Epidermal melanocyte (primary cell): Measurements from ENCODE around the gene PAPOLB.

ENCODE experiments used
- DNase-seq: peaks from one replicate; pipeline ENCODE4 v3.0.0; 2011; ENCODE audit warnings: low spot score; ENCODE audit not compliant: insufficient read length

PAPOLB gene

DNA sequence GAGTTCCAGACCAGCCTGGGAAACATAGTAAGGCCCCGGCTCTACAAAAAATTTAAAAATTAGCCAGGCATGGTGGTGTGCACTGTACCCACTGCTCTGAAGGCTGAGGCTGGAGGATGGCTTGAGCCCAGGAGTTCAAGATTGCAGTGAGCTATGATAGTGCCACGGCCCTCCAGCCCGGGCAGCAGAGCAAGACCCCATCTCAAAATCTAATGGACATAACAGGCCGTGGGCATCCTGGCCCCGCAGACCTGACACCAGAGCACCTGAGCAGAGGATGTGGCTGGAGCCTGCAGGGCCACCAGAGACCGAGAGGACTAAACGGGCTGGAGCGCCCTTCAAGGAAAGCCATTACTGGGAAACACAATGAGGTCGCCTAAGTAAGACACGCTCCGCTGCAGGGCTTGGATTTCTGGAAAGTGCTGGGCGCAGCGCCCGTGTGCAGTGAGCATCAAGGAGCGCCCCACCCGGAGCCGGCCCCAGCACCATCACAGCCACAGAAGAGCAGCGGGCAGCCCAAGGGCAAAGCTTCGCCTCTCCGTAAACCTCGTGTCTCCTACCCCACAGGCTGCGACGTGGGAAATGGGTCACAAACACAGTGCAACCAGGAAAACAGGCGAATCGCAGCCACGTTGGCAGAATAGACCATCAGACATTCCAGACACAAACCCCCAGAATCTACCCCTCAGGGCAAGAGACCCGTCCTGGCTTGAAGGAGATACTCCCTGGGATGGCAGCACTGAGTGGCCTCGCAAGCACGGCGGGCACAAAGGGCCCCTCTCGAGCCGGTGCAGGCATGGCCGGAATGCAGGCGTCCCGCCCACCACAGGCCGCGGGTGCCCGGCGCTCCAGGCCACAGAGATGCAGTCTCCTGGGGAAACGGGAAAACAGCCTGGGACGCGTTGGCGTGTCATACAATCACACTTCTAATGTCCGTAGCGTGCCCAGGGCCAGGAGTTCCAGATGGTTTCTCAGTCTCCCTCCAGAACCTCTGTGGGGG lies 16.8 kb upstream of the PAPOLB start:
- DNase-seq: no peak

DNA sequence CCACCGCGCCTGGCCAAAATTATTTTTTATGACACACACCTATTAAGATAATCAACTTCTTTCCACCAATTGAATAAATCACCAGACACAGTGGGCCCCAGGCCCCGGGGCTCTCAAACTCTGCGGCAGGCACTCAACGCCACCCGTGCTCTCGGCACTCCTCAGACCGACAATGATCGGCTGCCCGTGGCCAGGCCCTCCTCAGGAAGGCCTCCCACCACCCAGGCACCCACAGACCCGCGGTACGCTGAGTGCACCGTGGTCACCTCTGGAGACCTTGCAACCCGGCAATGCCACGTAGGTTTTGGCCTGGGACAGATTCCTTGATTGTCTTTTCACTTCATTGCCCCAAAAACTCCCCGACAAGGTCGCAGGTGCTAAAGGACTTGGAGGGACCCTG lies 14.8 kb upstream of the PAPOLB start:
- DNase-seq: no peak

DNA sequence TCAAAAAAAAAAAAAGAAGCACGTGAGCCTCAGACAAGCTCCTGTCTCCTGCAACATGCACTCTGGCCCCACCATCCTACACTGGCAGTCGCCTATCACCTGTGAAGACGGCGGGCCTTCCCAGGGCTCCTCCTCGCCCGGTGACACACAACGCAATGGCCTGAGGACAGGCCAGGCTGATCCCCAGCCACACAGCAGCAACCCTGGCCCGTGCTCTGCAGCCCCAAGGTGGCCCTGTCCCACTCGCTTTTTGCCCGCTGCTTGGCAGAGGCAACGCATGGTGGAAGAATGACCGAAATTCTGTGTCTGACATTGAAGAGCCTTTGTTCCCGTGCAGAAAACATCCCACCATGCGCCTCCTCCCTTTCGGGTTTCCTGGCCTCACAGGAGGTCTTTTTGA lies 13.6 kb upstream of the PAPOLB start:
- no peak for DNase-seq

DNA sequence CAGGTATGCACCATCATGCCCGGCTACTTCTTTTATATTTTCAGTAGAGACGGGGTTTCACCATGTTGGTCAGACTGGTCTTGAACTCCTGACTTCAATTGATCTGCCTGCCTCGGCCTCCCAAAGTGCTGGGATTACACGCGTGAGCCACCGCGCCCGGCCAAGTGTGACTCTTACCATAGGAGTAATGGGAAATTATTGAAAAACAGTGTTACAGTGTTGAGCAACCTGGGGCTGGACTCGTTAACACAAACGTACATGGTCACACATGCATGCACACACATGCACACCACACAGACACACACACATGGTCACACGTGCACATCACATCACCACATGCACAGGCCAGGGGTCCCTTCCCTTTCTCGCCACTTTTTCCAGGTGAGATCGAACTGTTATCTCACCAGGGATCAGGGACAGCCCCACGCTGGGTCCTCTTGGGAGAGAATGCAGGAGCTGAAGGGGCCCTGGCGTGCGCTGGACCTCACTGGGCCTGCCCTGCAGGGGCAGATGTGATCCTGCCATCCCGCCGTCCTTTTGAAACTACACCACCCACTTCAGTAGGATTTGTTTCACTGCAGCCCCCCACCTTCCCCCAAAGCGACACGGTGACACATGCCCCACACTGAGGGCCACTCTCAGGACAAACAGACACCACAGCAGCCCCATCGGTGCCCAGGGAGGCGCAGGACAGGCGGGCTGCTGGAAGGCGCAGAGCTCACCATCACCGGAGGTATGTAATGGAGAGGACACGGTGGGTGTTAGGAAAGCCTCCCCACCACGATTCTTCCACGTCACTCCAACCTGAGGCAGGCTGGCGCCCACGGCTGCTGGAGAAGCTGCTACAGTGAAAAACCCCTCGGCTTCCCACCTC lies 11.5 kb upstream of the PAPOLB start:
- DNase-seq: no peak

DNA sequence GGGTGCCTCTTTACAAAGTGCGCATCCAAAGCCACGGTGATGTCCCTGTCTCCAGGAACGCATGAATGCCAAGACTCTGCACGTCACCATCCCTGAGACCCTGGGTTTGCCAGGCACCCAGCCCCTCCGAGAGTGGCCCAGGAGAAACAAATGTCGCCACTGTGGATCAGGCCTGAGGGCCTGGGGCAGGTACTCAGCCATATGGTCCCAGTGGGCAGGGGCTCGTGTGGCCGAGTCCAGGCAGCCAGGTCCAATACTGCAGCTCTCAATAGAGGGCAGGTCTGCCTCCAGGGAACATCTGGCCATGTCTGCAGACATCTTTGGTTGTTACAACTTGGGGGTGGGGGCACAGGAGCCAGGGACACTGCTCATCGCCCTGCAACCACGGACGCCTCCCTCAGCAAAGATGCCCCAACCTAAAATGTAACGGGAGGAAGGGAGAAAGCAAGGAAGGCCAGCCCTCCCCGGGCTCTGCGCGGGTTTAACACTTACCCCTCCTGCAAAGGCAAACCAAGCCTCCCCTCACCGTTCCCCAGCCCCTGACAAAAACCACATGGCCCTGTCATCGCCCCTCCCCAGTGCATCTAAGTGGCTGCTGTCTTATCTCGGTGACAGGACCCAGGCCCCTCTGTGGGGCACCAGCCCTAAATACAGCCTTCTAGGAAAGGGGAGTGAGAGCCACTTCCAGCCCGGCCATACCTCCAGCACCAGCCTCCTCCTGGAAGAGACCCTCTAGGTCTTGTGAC lies 10.3 kb upstream of the PAPOLB start:
- no peak for DNase-seq

DNA sequence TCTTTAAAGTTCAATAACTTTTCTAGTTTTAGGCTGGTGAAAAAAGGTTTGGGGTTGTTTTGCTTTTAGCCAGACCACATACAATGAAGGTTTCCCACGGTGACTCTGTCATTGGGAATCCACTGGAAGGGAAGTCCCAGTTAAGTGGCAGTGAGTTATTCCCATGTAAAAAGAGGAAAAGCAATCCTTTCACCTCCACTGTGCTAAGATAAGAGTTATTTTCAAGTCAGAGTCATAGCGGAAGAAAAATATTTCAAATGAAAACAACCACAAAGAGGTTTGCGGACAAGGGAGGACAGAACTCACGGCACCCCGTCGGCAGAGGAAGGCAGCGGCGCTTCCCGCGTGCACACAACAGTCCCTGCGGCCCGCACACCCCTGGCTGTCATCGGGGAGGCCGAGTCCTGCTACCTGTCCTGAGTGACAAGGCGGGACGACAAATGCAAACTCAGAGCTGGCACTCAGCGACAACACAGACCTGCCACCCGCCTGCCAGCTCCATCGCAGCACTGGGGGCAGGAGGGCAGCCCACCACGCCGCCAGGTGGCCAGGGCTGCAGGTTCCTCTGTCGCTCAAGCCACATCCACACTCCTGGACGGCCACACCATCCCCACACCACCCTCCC lies 9.3 kb upstream of the PAPOLB start:
- DNase-seq: no peak

DNA sequence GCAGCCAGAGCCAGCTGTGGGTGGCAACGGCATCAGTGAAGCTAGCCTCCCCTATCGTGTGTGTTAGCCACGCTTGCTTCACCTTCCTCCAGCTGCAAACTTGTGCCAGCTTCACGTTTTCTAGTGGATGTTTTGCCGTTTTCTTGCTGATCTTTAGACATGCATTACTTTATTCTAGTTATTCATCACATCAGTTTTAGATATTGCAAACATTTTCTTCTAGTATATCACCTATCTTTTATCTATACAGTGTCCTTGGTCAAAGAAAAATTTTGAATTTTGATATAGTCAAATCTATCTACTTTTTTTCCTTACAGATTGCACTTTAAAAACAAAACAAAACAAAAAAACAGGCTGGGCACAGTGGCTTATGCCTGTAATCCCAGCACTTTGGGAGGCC lies 6.7 kb upstream of the PAPOLB start:
- DNase-seq: no peak

DNA sequence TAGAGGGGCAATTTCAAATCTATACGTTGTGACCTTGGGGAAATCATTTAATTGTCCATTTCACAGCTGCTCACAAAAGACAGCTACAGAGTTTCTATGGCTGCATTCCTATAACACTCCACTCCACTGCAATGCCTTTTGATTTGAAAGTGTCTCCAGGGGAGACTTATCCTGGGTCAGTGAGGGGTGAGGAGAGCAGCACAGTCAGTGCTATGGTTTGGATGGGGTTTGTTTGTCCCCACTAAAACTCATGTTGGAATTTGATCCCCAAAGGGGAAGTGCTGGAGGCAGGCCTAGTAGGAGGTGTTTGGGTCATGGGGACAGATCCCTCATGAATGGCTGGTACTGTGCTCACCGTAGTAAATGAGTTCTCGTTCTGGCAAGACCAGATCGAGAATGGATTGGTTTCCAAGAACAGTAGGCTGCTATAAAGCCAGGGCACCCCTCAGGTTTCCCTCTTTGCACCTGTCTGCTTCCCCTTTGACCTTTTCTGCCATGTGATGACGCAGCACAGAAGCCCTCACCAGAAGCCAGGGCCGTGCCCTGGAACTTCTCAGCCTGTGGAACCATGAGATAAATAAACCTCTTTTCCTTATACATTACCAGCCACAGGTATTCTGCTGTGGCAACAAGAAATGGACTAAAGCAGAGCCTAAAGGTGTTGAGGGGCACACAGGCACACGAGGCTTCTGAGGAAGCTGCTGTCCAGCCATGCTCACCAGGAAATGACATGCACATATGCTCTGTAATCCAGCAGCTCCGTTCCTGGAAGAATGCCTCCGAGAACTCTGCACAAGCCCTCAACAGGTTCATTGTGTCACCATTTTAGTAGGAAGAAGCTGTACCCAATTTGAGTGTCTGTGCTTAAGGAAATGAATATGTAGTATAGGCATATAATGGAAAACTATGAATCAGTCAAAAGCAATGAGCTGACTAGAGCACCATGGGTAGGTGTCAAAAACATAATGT lies 5.0 kb upstream of the PAPOLB start:
- no peak for DNase-seq

DNA sequence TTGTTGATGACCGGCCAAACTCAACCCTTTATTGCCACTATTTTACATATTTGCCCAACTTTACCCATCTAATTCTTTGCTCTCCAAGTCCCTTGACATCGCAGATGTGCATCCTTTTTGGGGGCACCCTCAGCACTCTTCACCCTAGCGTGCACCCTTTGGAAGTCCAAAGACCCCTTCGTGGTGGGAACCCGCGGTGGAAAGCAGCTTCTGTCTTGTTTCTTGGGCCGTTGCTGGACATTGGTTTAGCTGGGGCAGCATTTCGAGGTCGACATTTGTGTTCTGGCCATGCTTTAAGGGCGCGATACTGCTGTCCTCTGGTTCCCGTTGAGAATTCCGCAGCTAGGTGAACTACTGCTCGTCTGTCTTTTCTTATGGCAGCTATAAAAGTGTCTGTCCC lies 326 bp upstream of the PAPOLB start:
- DNase-seq: no peak

DNA sequence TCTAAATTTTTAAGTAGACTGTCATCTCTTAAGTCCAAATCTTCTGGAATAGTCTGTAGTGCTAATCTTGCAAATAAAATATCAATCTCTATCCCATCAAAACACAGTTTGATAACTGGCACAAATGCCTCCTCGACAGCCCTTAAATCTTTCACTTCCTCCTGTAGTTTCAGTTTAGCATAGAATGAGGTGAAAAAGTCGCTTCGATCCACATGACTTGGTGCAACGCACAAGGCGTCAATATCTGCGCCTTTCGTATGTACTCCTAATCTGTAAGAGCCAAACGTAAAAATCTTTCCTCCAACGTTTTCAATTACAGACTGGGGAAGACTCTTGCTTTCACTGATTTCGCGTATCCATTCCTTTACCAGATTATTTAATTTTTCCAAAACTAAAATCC lies 603 bp downstream of the PAPOLB start:
- DNase-seq: no peak

DNA sequence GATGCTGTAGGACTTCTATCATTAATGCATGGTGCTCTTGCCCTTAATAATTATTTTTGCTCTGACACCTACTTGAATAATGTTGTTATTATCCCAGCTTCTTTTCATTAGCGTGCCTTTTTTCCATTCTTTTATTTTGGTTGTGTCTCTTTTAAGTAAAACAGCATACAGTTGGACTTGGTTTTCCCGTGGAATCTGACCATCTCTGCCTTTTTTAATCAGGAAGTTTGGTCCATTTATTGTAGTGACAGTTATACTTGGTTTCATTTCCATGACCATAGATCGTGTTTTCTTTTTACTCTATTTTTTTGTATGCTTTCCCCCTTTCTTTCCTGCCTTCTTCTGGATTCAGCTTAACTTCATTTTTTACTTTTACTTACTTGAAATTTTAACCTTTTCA lies 4.6 kb downstream of the PAPOLB start:
- no peak for DNase-seq

DNA sequence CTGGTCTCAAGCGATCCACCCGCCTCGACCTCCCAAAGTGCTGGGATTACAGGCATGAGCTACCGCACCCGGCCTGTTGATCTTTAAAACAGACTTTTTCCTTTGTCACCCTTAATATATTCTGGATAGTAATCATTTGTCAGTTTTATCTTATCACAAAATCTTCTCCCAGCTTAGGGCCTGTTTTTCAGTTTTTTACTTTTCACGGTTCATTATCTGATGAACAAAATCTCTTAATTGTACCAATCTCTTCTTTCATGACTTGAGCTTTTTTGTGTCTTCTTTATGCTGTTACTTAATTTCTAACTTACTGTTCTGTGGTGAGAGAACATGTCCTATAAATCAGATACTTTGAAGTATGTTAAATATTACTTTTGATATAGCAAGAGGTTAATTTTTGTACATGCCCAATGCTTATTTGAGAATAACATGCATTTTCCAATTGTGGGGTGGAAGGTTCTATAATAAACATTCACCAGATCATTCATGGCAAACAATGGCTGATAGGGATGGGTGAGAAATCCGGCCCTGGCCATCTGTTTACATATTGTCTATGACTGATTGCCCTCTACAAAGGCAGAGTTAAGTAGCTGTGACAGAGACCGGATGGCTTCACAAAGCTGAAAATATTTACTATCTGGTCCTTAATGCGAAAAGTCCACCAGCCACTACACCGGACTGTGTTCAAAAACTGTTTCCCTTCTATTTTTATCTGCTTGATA lies 5.3 kb downstream of the PAPOLB start:
- DNase-seq: no peak

DNA sequence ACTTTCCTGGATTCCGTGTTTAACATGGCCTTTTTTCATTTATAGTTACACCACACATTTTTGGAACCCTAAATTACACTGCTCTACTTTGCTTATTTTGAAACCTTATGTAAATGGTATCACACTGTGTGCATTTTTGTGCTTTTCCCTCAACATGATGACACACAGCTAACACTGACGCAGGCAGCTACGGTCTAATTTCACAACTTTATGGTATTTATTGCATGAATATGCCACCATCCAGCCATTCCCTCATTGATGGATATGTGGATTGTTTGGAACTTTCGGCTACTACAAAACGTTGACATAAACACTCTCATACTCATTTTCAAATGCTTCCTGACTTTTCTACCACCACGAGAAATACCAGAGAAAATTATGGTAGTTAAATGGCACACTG lies 6.9 kb downstream of the PAPOLB start:
- DNase-seq: no peak

DNA sequence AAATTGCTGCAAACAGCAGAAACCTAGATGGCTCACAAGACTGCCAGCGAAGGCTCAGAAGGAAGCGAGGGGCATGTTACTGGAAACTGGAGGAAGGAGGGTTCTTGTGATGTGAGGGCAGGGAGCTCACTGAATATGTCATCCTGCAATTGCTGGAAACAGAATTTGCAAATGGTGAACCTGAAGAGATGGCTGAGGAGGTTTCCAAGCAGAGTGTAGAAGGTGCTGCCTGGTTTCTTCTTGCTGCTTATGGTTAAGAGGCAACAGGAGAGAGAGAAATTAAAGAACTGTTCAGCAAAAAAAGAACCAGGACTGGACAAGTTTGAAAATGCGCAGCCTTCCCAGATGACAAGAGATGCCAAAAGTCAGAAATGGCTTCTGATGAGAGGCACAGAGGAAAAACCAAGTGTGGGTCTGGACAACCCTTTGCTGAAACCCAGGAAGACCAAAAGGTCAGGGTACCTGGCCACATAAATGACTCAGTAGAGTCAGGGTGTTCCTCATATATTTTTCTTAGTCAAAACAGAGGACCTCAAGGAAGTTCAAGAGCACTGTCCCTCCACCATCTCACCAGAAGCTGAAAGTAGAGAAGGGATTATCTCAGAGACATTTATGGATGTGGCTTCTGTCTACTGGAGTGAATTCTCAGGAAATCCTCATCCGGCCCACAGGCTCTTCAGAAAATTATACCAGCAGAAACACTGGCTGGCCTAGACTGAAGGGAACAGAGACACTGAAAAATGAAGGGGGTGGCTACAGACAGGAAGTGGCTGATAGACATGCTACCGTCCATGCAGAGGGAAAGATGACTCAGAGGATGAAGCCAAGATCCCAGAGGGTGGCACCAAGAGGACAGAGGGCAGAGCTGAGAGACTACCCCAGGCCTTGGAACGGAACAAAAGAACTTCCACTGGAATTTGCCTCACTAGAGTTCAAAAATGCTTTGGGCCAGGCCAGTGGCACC lies 10.1 kb downstream of the PAPOLB start:
- no peak for DNase-seq

DNA sequence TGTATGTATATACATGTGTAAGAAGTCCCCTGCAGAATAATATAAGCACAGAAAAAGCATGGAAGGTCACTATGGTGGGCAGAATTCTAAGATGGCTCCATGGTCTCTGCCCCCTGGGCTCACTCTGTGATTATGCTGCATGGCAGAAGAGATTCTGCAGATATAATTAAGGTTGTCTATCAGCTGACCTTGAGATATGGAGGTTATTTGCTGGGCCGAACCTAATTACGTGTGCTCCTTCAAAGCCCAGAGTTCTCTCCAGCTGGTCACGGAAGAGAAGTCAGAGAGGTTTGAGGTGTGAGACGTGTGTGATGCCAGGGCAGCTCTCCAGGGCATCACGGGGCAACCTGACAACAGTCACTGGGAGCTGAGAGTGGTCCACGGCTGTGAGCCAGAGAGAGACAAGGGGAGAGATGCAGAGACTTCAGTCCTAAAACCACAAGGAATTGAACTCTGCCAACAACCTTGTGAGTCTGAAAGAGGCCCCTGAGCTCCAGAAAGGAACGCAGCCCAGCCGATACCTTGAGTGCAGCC lies 11.5 kb downstream of the PAPOLB start:
- no peak for DNase-seq

DNA sequence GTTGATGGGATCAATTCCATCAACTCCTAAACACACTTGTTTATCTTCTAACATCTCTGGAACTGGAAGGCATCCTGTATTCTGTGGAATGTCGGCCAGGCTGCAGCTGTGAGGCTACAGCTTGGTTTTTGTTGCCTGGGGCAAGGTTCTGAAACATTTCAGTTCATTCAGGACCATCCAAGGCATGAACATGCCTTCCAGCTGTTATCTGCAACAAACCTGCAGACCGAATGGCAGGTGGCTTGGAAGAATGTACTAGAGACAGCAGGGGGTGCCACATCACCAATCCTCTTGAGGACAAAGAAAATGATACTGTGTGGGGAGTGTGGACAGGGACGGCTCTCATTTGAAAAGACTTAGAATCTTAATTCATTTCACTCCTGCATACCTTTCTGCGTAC lies 12.4 kb downstream of the PAPOLB start:
- DNase-seq: no peak

DNA sequence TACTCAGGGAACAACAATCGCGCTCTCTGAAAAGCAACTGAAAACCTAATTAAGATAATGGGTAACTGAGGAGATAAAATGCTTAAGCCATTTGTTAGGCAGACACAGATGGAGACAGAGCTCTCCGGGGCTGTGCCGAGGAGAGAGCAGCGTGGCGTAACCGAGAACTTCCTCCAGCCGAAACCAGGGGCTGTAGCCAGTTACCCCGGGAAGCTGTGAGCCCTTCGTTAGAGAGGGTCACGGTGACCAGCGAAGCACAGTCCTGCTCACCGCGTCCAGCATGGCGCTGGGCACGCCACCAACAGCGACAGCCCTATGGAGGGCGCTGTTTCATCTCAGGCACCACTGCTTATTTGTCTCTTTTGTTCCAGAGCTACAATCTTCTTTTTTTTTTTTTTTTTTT lies 16.1 kb downstream of the PAPOLB start:
- no peak for DNase-seq
